ENCODE results near the gene HECTD4. TPM values are rescaled to one million over a fixed set of nuclear protein-coding genes. Genes with fewer than 3 reads are reported as not detected.
A peak's percentile ranks its signal among the peaks of the same experiment; 100 is the strongest.

The HECTD4 gene
- total RNA-seq, 2 experiments from 2014 or later: 39.3 to 47.8 TPM

DNA sequence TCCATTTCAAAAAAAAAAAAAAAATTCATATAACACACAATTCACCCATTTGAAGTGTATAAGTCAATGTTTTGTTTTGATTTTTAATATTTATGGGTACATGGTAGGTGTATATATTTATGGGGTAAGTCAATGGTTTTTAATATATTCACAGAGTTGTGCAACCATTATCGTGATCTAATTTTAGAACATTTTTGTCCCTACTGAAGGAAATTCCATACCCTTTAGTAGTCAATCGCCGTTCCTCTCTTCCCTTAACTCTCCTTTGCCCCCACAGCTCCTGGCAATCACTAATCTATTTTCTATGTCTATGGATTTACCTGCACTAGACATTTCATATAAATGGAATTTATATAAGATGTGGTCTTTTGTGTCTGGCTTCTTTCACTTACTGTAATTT lies 164.1 kb downstream of the HECTD4 start:
- ChIA-PET POLR2A (no interaction called here), CTCF (no interaction called here)

GRCh38 chr12:112217647-112218046 lies 164.6 kb downstream of the HECTD4 start:
- CTCF ChIA-PET: no interaction called here
- H3K27me3 Mint-ChIP-seq (ENCODE audit: low read depth): no peaks in the 10 kb centered on the region
- no peaks in the 10 kb centered on the region for H3K4me1 Mint-ChIP-seq (ENCODE audit: low read depth)
- POLR2A ChIA-PET: no interaction called here
- no peaks in the 10 kb centered on the region for H3K9me3 Mint-ChIP-seq (ENCODE audit: insufficient read depth)
- no peak for ATAC-seq
- no peak for DNase-seq
- H3K27ac Mint-ChIP-seq: no peak overlapping the region
- H3K36me3 Mint-ChIP-seq (ENCODE audit: low read depth): peaks cover 16% of the 10 kb centered on the region
- no peak overlapping the region for H3K4me3 Mint-ChIP-seq

More for the DNA sequence above, 164.1 kb downstream of the HECTD4 start:
- no peak for DNase-seq
- Mint-ChIP-seq H3K27me3 (ENCODE audit: low read depth) (no peaks in the 10 kb centered on the region), H3K4me1 (ENCODE audit: low read depth) (no peaks in the 10 kb centered on the region), H3K9me3 (ENCODE audit: insufficient read depth) (no peaks in the 10 kb centered on the region), H3K27ac (no peak overlapping the region), H3K36me3 (ENCODE audit: low read depth) (peaks cover 16% of the 10 kb centered on the region), H3K4me3 (no peak overlapping the region)
- no peak for ATAC-seq

DNA sequence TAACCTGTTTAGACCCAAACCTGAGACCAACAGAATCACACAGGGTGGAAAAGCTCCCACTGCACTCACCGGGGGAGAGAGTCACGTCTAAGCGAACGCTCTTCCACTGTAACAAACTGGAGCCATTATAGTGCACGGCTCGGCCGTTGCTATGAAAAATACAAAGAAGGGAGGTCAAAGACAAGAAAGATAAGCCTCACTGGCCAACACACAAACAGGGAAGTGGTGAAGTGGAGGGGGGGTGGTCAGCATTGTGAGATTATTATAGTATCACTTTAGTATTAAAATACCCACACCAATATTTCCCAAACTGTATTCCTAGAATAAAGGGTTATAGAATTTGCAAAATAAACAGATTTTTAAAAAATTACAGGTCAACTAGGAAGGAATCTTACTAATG lies 166.0 kb downstream of the HECTD4 start:
- ChIA-PET POLR2A (interaction anchor here (0.6 kb wide), 1 partner anchor 374 kb away, joined by 3 read pairs; the partner anchor contains the start of gene MAPKAPK5), CTCF (no interaction called here)
- no peaks in the 10 kb centered on the region for H3K4me1 Mint-ChIP-seq (ENCODE audit: low read depth)
- no peak overlapping the region for H3K27ac Mint-ChIP-seq
- no peak overlapping the region for H3K4me3 Mint-ChIP-seq
- H3K9me3 Mint-ChIP-seq (ENCODE audit: insufficient read depth): no peaks in the 10 kb centered on the region
- ATAC-seq: no peak
- DNase-seq: no peak
- H3K36me3 Mint-ChIP-seq (ENCODE audit: low read depth): peaks cover 24% of the 10 kb centered on the region
- no peaks in the 10 kb centered on the region for H3K27me3 Mint-ChIP-seq (ENCODE audit: low read depth)

- Mint-ChIP-seq H3K4me1 (ENCODE audit: low read depth) (no peaks in the 10 kb centered on the region), H3K36me3 (ENCODE audit: low read depth) (peaks cover 26% of the 10 kb centered on the region), H3K27me3 (ENCODE audit: low read depth) (no peaks in the 10 kb centered on the region), H3K9me3 (ENCODE audit: insufficient read depth) (no peaks in the 10 kb centered on the region), H3K27ac (no peak overlapping the region), H3K4me3 (no peak overlapping the region)
- ATAC-seq: no peak
- CTCF ChIA-PET: interaction anchor here (0.7 to 1.7 kb wide), 2 partner anchors 16 to 19 kb away, joined by 3 to 5 read pairs; no protein-coding TSS in a partner anchor
- no peak for DNase-seq
- POLR2A ChIA-PET: no interaction called here
Observed at GRCh38 chr12:112214064-112214463, 168.2 kb downstream of the HECTD4 start.

DNA sequence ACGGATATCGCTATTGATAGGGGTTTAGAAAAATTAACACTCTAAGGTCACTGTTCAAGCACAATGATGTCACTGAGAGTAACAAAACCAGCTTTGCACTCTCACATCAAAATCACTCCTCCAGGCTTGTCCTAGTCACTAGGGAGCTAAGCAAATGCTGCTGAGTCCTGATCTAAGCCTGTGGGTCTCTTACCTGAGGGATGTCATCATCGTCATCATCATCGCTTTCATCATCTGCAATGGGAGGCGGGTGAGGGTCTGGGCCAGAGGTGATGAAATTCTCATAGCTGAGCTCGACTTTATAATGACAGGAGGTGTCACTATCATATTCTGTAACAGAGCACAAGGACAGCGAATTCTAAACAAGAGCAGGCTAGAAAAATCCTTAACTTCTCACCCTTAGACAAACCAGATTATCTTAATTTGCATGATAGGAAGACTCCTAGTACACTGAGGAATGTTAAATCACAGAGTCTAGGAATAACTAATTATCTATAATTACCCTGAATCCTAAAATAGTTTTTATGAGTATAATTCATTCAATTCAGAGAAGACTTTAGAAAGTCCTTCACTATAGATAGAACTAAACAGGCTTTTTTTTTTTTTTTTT lies 173.8 kb downstream of the HECTD4 start:
- POLR2A ChIA-PET: interaction anchor here (1.2 kb wide), 1 partner anchor 10 kb away, joined by 4 read pairs; no protein-coding TSS in a partner anchor
- CTCF ChIA-PET: interaction anchor here (1.4 to 2.1 kb wide), 2 partner anchors 10 to 179 kb away, joined by 5 to 9 read pairs; no protein-coding TSS in a partner anchor
- Mint-ChIP-seq H3K27ac (no peak overlapping the region), H3K4me1 (ENCODE audit: low read depth) (peaks cover 13% of the 10 kb centered on the region), H3K9me3 (ENCODE audit: insufficient read depth) (no peaks in the 10 kb centered on the region), H3K27me3 (ENCODE audit: low read depth) (no peaks in the 10 kb centered on the region), H3K36me3 (ENCODE audit: low read depth) (peaks cover 29% of the 10 kb centered on the region), H3K4me3 (no peak overlapping the region)
- no peak for DNase-seq
- ATAC-seq: no peak

GRCh38 chr12:112207397-112207924 lies 174.8 kb downstream of the HECTD4 start:
- ATAC-seq (no peak), DNase-seq (no peak)
- Mint-ChIP-seq H3K27me3 (ENCODE audit: low read depth) (no peaks in the 10 kb centered on the region), H3K36me3 (ENCODE audit: low read depth) (peaks cover 31% of the 10 kb centered on the region), H3K4me3 (no peak overlapping the region), H3K27ac (no peak overlapping the region), H3K4me1 (ENCODE audit: low read depth) (peaks cover 13% of the 10 kb centered on the region), H3K9me3 (ENCODE audit: insufficient read depth) (no peaks in the 10 kb centered on the region)
- ChIA-PET CTCF (interaction anchor here (1.4 to 2.1 kb wide), 2 partner anchors 9 to 180 kb away, joined by 5 to 9 read pairs; no protein-coding TSS in a partner anchor), POLR2A (interaction anchor here (1.2 kb wide), 1 partner anchor 9 kb away, joined by 4 read pairs; no protein-coding TSS in a partner anchor)

DNA sequence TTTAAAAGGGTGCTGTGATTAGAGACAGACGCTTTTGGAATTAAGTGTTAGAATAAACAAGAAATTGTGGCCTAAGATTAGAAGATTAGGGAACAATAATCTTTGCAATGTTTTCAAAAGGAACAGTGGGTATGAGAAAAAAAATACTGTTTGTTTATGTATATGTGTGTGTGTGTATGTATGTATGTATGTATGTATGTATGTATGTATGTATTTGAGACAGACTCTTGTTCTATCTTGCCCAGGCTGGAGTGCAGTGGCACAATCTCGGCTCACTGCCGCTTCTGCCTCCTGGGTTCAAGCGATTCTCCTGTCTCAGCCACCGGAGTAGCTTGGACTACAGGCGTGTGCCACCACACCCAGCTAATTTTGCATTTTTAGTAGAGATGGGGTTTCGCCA lies 175.3 kb downstream of the HECTD4 start:
- H3K4me1 Mint-ChIP-seq (ENCODE audit: low read depth): peaks cover 13% of the 10 kb centered on the region
- DNase-seq (no peak), ATAC-seq (no peak)
- H3K27me3 Mint-ChIP-seq (ENCODE audit: low read depth): no peaks in the 10 kb centered on the region
- ChIA-PET POLR2A (no interaction called here), CTCF (interaction anchor here (2.1 kb wide), 1 partner anchor 8 kb away, joined by 9 read pairs; no protein-coding TSS in a partner anchor)
- H3K4me3 Mint-ChIP-seq: no peak overlapping the region
- H3K9me3 Mint-ChIP-seq (ENCODE audit: insufficient read depth): no peaks in the 10 kb centered on the region
- H3K36me3 Mint-ChIP-seq (ENCODE audit: low read depth): peaks cover 31% of the 10 kb centered on the region
- no peak overlapping the region for H3K27ac Mint-ChIP-seq

DNA sequence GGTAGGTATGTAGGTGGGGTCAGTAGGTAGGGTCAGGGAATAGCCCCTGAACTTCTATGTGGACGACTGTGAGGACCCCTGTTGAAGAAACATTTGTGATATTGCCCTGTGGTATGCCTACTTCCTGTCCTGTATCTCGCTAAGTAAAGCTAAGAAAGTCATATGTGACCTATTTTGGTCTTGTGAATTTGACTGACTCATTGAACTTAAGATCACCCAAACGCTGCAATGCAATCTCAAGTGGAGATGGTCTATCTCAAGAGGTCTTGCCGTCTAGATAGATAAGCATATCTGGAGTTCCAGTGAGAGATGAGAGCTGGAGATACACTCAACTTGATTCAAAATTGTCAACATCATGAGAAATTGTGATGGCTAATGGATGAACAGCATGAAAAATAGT lies 183.1 kb downstream of the HECTD4 start:
- Mint-ChIP-seq H3K9me3 (ENCODE audit: insufficient read depth) (no peaks in the 10 kb centered on the region), H3K27me3 (ENCODE audit: low read depth) (no peaks in the 10 kb centered on the region), H3K4me3 (no peak overlapping the region), H3K36me3 (ENCODE audit: low read depth) (peaks cover 21% of the 10 kb centered on the region), H3K27ac (no peak overlapping the region), H3K4me1 (ENCODE audit: low read depth) (no peaks in the 10 kb centered on the region)
- ATAC-seq (no peak), DNase-seq (no peak)
- CTCF ChIA-PET: interaction anchor here (1.1 to 8.9 kb wide), 10 partner anchors 9 to 387 kb away, joined by 3 to 109 read pairs (median 6); no protein-coding TSS in a partner anchor
- POLR2A ChIA-PET: interaction anchor here (1.2 kb wide), 1 partner anchor 9 kb away, joined by 4 read pairs; no protein-coding TSS in a partner anchor

DNA sequence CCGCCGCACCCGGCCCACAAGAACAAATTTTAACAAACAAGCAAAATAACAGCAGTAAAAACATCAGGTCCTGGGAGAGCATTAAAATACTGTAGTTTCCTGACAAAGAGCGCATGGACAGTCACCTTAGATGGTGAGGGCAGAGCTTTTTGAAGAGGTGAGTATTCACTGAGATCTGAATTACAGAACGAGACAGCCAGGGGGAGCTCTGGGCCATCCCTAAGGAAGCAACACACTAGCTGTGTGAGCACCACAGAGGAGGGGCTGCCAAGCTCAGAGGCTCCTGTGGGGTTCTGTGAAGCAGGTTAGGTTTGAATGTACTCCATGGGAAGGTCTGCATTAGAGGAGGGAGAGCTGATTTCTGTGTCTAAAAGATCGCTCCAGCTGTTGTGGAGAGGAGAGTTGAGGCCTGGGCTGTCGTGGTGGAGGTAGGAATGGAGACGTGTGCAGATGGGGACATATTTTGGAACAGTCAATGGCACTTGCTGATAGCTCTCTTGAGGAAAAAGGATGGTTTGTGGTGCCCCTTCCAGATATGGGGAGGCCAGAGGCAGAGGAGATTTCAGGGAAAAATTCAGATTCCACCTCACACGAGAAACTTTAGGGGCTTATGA lies 184.0 kb downstream of the HECTD4 start:
- ChIA-PET CTCF (interaction anchor here (0.9 to 8.9 kb wide), 31 partner anchors 8 to 386 kb away, joined by 3 to 109 read pairs (median 4); no protein-coding TSS in a partner anchor), POLR2A (interaction anchor here (1.2 to 1.4 kb wide), 2 partner anchors 10 to 189 kb away, joined by 4 read pairs; no protein-coding TSS in a partner anchor)
- DNase-seq (peak; percentile 72), ATAC-seq (peak; percentile 93)
- Mint-ChIP-seq H3K4me3 (no peak overlapping the region), H3K4me1 (ENCODE audit: low read depth) (no peaks in the 10 kb centered on the region), H3K27ac (peak overlapping the region; percentile 19), H3K9me3 (ENCODE audit: insufficient read depth) (no peaks in the 10 kb centered on the region), H3K36me3 (ENCODE audit: low read depth) (peaks cover 20% of the 10 kb centered on the region), H3K27me3 (ENCODE audit: low read depth) (no peaks in the 10 kb centered on the region)

DNA sequence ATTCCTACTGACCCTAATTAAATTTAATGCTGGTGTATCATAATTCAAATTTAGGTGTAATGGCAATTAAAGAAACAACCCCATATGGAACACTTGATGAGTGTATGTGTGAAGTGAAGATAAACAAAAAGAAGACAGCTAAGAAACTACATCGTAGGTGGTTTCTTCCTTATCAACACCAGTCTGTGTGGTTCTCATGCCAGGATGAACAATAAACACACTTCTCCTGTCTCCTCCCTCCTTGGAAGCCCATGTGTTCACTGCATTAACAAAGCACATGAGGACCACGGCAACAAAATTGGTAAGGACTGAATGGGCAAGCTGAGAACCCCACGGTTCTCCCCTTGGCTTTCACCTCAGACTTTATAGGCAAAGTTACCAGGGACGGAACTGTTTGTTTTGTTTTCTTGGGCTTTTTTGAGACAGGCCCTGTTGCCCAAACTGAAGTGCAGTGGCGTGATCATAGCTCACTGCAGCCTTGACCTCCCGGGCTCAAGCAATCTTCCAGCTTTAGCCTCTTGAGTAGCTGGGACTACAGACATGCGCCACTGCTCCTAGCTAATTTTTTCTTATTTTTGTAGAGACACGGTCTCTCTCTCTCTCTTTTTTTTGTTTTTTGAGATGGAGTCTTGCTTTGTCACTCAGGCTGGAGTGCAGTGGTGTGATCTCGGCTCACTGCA lies 185.9 kb downstream of the HECTD4 start:
- no peaks in the 10 kb centered on the region for H3K9me3 Mint-ChIP-seq (ENCODE audit: insufficient read depth)
- no peak overlapping the region for H3K27ac Mint-ChIP-seq
- H3K36me3 Mint-ChIP-seq (ENCODE audit: low read depth): peaks cover 24% of the 10 kb centered on the region
- H3K4me3 Mint-ChIP-seq: no peak overlapping the region
- no peaks in the 10 kb centered on the region for H3K27me3 Mint-ChIP-seq (ENCODE audit: low read depth)
- ATAC-seq (no peak), DNase-seq (no peak)
- H3K4me1 Mint-ChIP-seq (ENCODE audit: low read depth): no peaks in the 10 kb centered on the region
- POLR2A ChIA-PET: interaction anchor here (0.6 kb wide), 2 partner anchors 52 to 512 kb away, joined by 3 read pairs; no protein-coding TSS in a partner anchor
- CTCF ChIA-PET: interaction anchor here (1.4 to 8.9 kb wide), 3 partner anchors 26 to 191 kb away, joined by 3 to 109 read pairs (median 6); no protein-coding TSS in a partner anchor

DNA sequence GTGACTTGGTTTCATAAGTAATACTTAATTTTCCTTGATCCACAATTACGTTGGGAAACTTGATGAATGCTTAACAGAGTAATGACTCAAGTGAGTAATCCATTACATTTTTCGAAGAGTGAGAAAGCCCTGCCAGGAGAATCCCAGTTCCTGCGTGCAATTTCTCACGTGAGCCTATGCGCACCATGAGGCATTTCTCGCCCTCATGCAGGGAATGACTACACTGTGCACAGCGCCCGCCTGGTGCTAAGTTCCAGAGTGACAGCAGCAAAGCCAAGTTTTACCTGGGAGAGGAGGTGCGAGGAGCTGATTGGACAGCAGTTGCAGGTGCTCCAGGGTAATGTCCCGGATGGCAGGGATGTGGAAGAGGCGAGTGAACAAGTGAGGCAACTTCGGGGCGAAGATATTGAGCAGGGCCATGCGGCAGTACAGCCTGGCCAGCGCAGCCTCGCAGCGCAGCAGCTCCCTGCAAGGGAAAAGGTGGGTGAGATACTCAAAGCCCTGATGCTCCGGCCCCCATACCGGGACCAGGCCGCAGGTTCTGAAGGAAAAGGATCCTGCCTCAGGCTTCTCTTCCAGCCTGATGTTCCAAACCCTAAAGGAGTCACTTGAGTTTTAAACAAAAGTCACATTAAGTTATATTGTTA lies 187.5 kb downstream of the HECTD4 start:
- no peak for DNase-seq
- no peak for ATAC-seq
- Mint-ChIP-seq H3K4me3 (no peak overlapping the region), H3K27me3 (ENCODE audit: low read depth) (no peaks in the 10 kb centered on the region), H3K36me3 (ENCODE audit: low read depth) (peaks cover 22% of the 10 kb centered on the region), H3K4me1 (ENCODE audit: low read depth) (no peaks in the 10 kb centered on the region), H3K27ac (no peak overlapping the region), H3K9me3 (ENCODE audit: insufficient read depth) (no peaks in the 10 kb centered on the region)
- POLR2A ChIA-PET: no interaction called here
- CTCF ChIA-PET: interaction anchor here (8.9 kb wide), 1 partner anchor 193 kb away, joined by 109 read pairs; no protein-coding TSS in a partner anchor

Measured in activated CD8-positive, alpha-beta T cell treated with anti-CD3 and anti-CD28 coated beads, Interleukin-2, amount 10 ng/mL, durations not matched to agents 7 days and 5 days (primary cell).